ENCODE data around the gene P2RY11.

DNA sequence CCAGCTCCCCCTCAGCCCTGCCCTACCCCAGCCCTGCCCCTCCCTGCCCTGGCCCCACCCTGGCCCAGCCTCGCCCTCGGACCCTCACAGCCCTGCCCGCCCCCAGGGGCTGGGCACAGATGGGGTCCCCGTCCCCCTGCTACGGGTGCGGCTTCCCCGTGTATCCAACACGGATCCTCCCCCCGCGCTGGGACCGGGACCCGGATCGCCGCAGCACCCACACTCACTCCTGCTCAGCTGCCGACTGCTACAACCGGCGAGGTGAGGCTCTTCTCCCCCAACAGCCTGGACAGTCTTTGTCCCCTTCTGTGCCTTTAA lies 20.2 kb upstream of the P2RY11 start:
- TF ChIP-seq, protein P1, sequence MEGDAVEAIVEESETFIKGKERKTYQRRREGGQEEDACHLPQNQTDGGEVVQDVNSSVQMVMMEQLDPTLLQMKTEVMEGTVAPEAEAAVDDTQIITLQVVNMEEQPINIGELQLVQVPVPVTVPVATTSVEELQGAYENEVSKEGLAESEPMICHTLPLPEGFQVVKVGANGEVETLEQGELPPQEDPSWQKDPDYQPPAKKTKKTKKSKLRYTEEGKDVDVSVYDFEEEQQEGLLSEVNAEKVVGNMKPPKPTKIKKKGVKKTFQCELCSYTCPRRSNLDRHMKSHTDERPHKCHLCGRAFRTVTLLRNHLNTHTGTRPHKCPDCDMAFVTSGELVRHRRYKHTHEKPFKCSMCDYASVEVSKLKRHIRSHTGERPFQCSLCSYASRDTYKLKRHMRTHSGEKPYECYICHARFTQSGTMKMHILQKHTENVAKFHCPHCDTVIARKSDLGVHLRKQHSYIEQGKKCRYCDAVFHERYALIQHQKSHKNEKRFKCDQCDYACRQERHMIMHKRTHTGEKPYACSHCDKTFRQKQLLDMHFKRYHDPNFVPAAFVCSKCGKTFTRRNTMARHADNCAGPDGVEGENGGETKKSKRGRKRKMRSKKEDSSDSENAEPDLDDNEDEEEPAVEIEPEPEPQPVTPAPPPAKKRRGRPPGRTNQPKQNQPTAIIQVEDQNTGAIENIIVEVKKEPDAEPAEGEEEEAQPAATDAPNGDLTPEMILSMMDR (conservative IDR thresholded peaks at IDR 0.05; ENCODE audit: low read length) = no peak
- TF ChIP-seq EZH2phosphoT487 (IDR thresholded peaks at IDR 0.05; ENCODE audit: borderline replicate concordance, low read depth, low read length) = no peak

All from OCI-LY7 (cell line).